Measurements from ENCODE around the gene CYP4X1. TPM values are rescaled to one million over a fixed set of nuclear protein-coding genes. Genes with fewer than 3 reads are reported as not detected.
"Not testable (repeated sequence)": the region's sequence is repeated elsewhere in the genome, so short reads cannot be mapped to it uniquely, and the experiment has no call there.

Gene CYP4X1
- 1 to 10 TPM; 2.6 to 3.0 TPM for total RNA-seq
- long read RNA-seq, partial matches to known transcripts = 1 of 3 reads
- long read RNA-seq, other reads (novel, unspliced or antisense) = 0 of 3 reads

GRCh38 chr1:47023268-47024140, at the start of gene CYP4X1:
CYP4X1 (plus strand) TSS chr1:47023669; CDS start chr1:47023818, 149 bp downstream.
- DNase-seq = peak; percentile 57
- intact Hi-C loops (cut with DNase I) = no loop called here
- ATAC-seq = peak; percentile 78 to 87

- ATAC-seq (no peak), DNase-seq (no peak)
- intact Hi-C loops (cut with DNase I) = no loop called here
Measured at GRCh38 chr1:46983166-46983829, 40.2 kb upstream of the CYP4X1 start.

GRCh38 chr1:46983830-46984586, 39.5 kb upstream of the CYP4X1 start:
- no peak for DNase-seq
- ATAC-seq = no peak
- intact Hi-C loops (cut with DNase I) = no loop called here

GRCh38 chr1:46990541-46990940, 32.9 kb upstream of the CYP4X1 start:
- intact Hi-C loops (cut with DNase I) = loop anchor here (5.0 to 10.0 kb wide), 2 partner anchors 243 to 246 kb away; no protein-coding TSS in a partner anchor
- not testable (repeated sequence) for DNase-seq, ATAC-seq

GRCh38 chr1:46991083-46991923, 32.2 kb upstream of the CYP4X1 start:
- intact Hi-C loops (cut with DNase I) = loop anchor here (5.0 to 10.0 kb wide), 2 partner anchors 244 to 247 kb away; no protein-coding TSS in a partner anchor
- ATAC-seq = no peak
- no peak for DNase-seq

GRCh38 chr1:46996659-46997281, 26.7 kb upstream of the CYP4X1 start:
- ATAC-seq (peak in 1 of 2 donors; percentile 44), DNase-seq (no peak)
- intact Hi-C loops (cut with DNase I) = loop anchor here in 1 of 2 donors (10.0 kb wide), 1 partner anchor 252 kb away; no protein-coding TSS in a partner anchor

GRCh38 chr1:47002211-47002610, 21.3 kb upstream of the CYP4X1 start:
- no peak for DNase-seq
- intact Hi-C loops (cut with DNase I) = no loop called here
- ATAC-seq = no peak

GRCh38 chr1:47003896-47004403, 19.5 kb upstream of the CYP4X1 start:
- intact Hi-C loops (cut with DNase I) = no loop called here
- no peak for ATAC-seq
- no peak for DNase-seq

- intact Hi-C loops (cut with DNase I); ATAC-seq; DNase-seq: not testable (repeated sequence)
Measured at GRCh38 chr1:47006437-47006836, 17.0 kb upstream of the CYP4X1 start.

GRCh38 chr1:47013293-47013692, 10.2 kb upstream of the CYP4X1 start:
- ATAC-seq (peak in 1 of 2 donors; percentile 64), DNase-seq (no peak)
- intact Hi-C loops (cut with DNase I) = no loop called here

- ATAC-seq = peak in 1 of 2 donors; percentile 55
- DNase-seq = no peak
- intact Hi-C loops (cut with DNase I) = no loop called here
Measured at GRCh38 chr1:47021070-47021469, 2.4 kb upstream of the CYP4X1 start.

GRCh38 chr1:47024141-47024801, 802 bp downstream of the CYP4X1 start:
- DNase-seq (no peak), ATAC-seq (no peak)
- intact Hi-C loops (cut with DNase I) = no loop called here

GRCh38 chr1:47030170-47030805, 6.8 kb downstream of the CYP4X1 start:
- DNase-seq = no peak
- ATAC-seq = peak in 1 of 2 donors; percentile 67
- intact Hi-C loops (cut with DNase I) = no loop called here

GRCh38 chr1:47031059-47031458, 7.6 kb downstream of the CYP4X1 start:
- DNase-seq (peak; percentile 27), ATAC-seq (peak; percentile 82 to 96)
- intact Hi-C loops (cut with DNase I) = no loop called here

- intact Hi-C loops (cut with DNase I) = no loop called here
- peak in 1 of 2 donors; percentile 73 for ATAC-seq
- no peak for DNase-seq
Measured at GRCh38 chr1:47031585-47031984, 8.1 kb downstream of the CYP4X1 start.

GRCh38 chr1:47036764-47037163, 13.3 kb downstream of the CYP4X1 start:
- no peak for ATAC-seq
- intact Hi-C loops (cut with DNase I) = no loop called here
- no peak for DNase-seq

- DNase-seq = no peak
- intact Hi-C loops (cut with DNase I) = no loop called here
- ATAC-seq = no peak
Measured at GRCh38 chr1:47059376-47059775, 35.9 kb downstream of the CYP4X1 start.

All from left cardiac atrium (tissue), 4 donors.